Measurements from ENCODE around the gene STX8.

The STX8 gene

DNA sequence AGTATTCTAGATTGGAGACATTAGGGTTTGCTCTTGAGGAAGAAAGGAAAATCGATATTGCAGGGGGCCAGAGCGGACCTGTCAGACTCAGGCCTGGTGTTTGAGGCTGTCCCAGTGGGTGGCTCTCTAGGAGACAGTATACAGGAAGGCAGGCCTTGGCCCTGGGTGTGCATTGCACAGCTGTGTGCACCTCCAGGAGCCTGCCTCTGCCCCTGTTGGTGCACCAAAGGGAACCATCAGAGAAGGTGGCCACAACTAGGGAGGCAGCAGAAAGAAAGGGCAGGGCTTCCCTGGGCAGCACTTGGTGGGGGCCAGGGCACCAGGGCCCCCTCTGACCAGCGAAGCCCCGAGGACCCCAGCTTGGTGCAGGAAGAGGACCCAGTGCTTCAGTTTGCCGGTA, 366.3 kb downstream of the STX8 start:
- TF ChIP-seq CTCF (conservative IDR thresholded peaks at IDR 0.05) = no peak
- H3K27ac ChIP-seq = no peak overlapping the region

- no peak for TF ChIP-seq CTCF (conservative IDR thresholded peaks at IDR 0.05)
- H3K27ac ChIP-seq = no peak overlapping the region
These were observed 367.1 kb downstream of the STX8 start for GRCh38 chr17:9208381-9209105.

GRCh38 chr17:9206741-9207332, 368.8 kb downstream of the STX8 start:
- no peak for TF ChIP-seq CTCF (conservative IDR thresholded peaks at IDR 0.05)
- H3K27ac ChIP-seq = peak overlapping the region; percentile 43

DNA sequence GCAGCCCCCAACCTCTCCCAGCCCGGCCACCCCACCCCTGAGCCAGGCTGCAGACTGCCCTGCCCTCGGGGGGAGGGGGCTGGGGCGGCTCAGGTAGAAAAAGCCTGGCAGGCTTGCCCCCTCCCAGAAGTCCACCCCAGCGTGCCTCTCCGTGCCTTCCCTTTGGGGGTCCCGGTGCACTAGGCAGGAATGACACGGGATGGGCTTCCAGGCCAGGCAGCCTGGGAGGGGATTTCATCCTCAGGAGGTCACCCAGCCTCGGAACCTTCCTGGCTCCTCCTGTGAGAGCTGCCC, 369.3 kb downstream of the STX8 start:
- no peak for TF ChIP-seq CTCF (conservative IDR thresholded peaks at IDR 0.05)
- peak overlapping the region; percentile 43 for H3K27ac ChIP-seq

- TF ChIP-seq CTCF (conservative IDR thresholded peaks at IDR 0.05) = no peak
These were observed 369.9 kb downstream of the STX8 start for GRCh38 chr17:9205520-9206409.

GRCh38 chr17:9204637-9205329, 370.8 kb downstream of the STX8 start:
- no peak overlapping the region for H3K27ac ChIP-seq
- TF ChIP-seq CTCF (conservative IDR thresholded peaks at IDR 0.05) = no peak

More at GRCh38 chr17:9205520-9206409, 369.9 kb downstream of the STX8 start:
- H3K27ac ChIP-seq = peak overlapping the region; percentile 43

All from VCaP (cell line).